ENCODE results near the gene NPIPB13. TPM values are rescaled to one million over a fixed set of nuclear protein-coding genes. Genes with fewer than 3 reads are reported as not detected.
"Not testable (repeated sequence)": the region's sequence is repeated elsewhere in the genome, so short reads cannot be mapped to it uniquely, and the experiment has no call there.

The NPIPB13 gene
- polyA plus RNA-seq, 2 donors, result 2.6 to 7.4 TPM

- not testable (repeated sequence) for H3K9me3 ChIP-seq (ENCODE audit: control insufficient read depth in 2 of 2, insufficient read depth in 1 of 2, low read depth in 1 of 2, low read length in 1 of 2); H3K27me3 ChIP-seq (ENCODE audit: control insufficient read depth in 1 of 2, insufficient read depth in 2 of 2, low read length in 2 of 2); H3K4me3 ChIP-seq (ENCODE audit: low read depth in 1 of 2, low read length in 2 of 2); H3K27ac ChIP-seq (ENCODE audit: low read depth in 2 of 2, low read length in 1 of 2); H3K4me1 ChIP-seq (ENCODE audit: control insufficient read depth in 2 of 2, insufficient read depth in 2 of 2, low read length in 1 of 2); H3K36me3 ChIP-seq (ENCODE audit: control insufficient read depth in 2 of 2, insufficient read depth in 2 of 2, low read length in 1 of 2)
- WGBS, 2 donors, result no CpG with 5 or more reads among the region's 3 CpGs
These were observed 49.2 kb downstream of the NPIPB13 start, which contains the start of gene SULT1A3 for GRCh38 chr16:30199049-30199448. SULT1A3 (plus strand) TSS chr16:30199255; CDS start chr16:30200729, 1,474 bp downstream.

Other genes starting within 250 kb of the NPIPB13 start
- gene DOC2A, start 237.5 kb downstream of the NPIPB13 start, polyA plus RNA-seq, result 1 to 10 TPM in 1 of 2 donors, under 1 TPM in 1; 0.69 to 3.0 TPM
- not detected for gene C16orf92, start 225.3 kb downstream of the NPIPB13 start, polyA plus RNA-seq
- under 1 TPM; 0.04 to 0.16 TPM for gene TLCD3B, start 217.2 kb downstream of the NPIPB13 start, polyA plus RNA-seq
- gene ALDOA, start 182.7 kb downstream of the NPIPB13 start, polyA plus RNA-seq, result 1,000 to 10,000 TPM; 1,266 to 1,398 TPM
- gene PPP4C, start 172.5 kb downstream of the NPIPB13 start, polyA plus RNA-seq, result 100 to 1,000 TPM; 113 TPM
- 10 to 100 TPM in 1 of 2 donors, 1 to 10 TPM in 1; 6.2 to 15.8 TPM for gene TBX6, start 156.6 kb downstream of the NPIPB13 start, polyA plus RNA-seq
- 100 to 1,000 TPM in 1 of 2 donors, 10 to 100 TPM in 1; 73.6 to 183 TPM for gene YPEL3, start 152.3 kb downstream of the NPIPB13 start, polyA plus RNA-seq
- gene GDPD3, start 134.9 kb downstream of the NPIPB13 start, polyA plus RNA-seq, result 10 to 100 TPM; 49.2 to 82.8 TPM
- 100 to 1,000 TPM; 120 to 126 TPM for gene MAPK3, start 125.3 kb downstream of the NPIPB13 start, polyA plus RNA-seq
- 10 to 100 TPM; 18.0 to 18.4 TPM for gene CORO1A, start 64.9 kb downstream of the NPIPB13 start, polyA plus RNA-seq
- 100 to 1,000 TPM; 195 to 283 TPM for gene BOLA2B, start 54.8 kb downstream of the NPIPB13 start, polyA plus RNA-seq
- gene SLX1A, start 54.6 kb downstream of the NPIPB13 start, polyA plus RNA-seq, result 10 to 100 TPM; 44.9 to 48.2 TPM
- gene SULT1A3, start 49.2 kb downstream of the NPIPB13 start, polyA plus RNA-seq, result 10 to 100 TPM; 10.0 to 39.0 TPM
- gene CD2BP2, start 106.8 kb upstream of the NPIPB13 start, polyA plus RNA-seq, result 10 to 100 TPM; 25.2 to 34.3 TPM
- 10 to 100 TPM; 19.8 to 27.5 TPM for gene TBC1D10B, start 122.0 kb upstream of the NPIPB13 start, polyA plus RNA-seq
- 1 to 10 TPM; 1.3 to 2.1 TPM for gene MYL11, start 126.3 kb upstream of the NPIPB13 start, polyA plus RNA-seq
- gene SEPTIN1, start 134.1 kb upstream of the NPIPB13 start, polyA plus RNA-seq, result 1 to 10 TPM; 3.5 to 6.8 TPM
- gene ZNF48, start 146.9 kb upstream of the NPIPB13 start, polyA plus RNA-seq, result 1 to 10 TPM; 1.4 to 2.6 TPM
- gene ZNF771, start 159.1 kb upstream of the NPIPB13 start, polyA plus RNA-seq, result 1 to 10 TPM; 2.2 to 4.7 TPM
- gene DCTPP1, start 181.6 kb upstream of the NPIPB13 start, polyA plus RNA-seq, result 10 to 100 TPM in 1 of 2 donors, 1 to 10 TPM in 1; 9.5 to 32.6 TPM
- gene SEPHS2, start 197.4 kb upstream of the NPIPB13 start, polyA plus RNA-seq, result 10 to 100 TPM; 11.8 to 21.5 TPM
- gene ITGAL, start 224.3 kb upstream of the NPIPB13 start, polyA plus RNA-seq, result 1 to 10 TPM; 2.2 to 2.5 TPM

Measured in esophagus (tissue), 2 donors.